Parathyroid adenoma (tissue), 2 donors: ENCODE measurements around the gene PRDX5.

ENCODE experiments used
- H2AFZ ChIP-seq: fragments of 300-600 bp; sonication (generic); one replicate; pipeline ENCODE4 v1.7.0; 2017; ENCODE audit warnings: antibody characterized with exemption, mild to moderate bottlenecking
- H3K27ac ChIP-seq: fragments of 300-600 bp; sonication (generic); one replicate; pipeline ENCODE4 v1.7.0; 2017
- H3K27me3 ChIP-seq: fragments of 300-600 bp; sonication (generic); one replicate; pipeline ENCODE4 v1.7.0; 2017; ENCODE audit warnings: low read length; ENCODE audit not compliant: control insufficient read depth, insufficient read depth
- H3K36me3 ChIP-seq: fragments of 300-600 bp; sonication (generic); one replicate; pipeline ENCODE4 v1.7.0; 2017; ENCODE audit warnings: low read length; ENCODE audit not compliant: control insufficient read depth, insufficient read depth
- H3K4me1 ChIP-seq: fragments of 300-600 bp; sonication (generic); one replicate; pipeline ENCODE4 v1.7.0; 2017; ENCODE audit warnings: control low read depth
- H3K4me2 ChIP-seq: fragments of 300-600 bp; sonication (generic); one replicate; pipeline ENCODE4 v1.7.0; 2017; ENCODE audit warnings: low read length
- H3K4me3 ChIP-seq: fragments of 300-600 bp; sonication (generic); one replicate; pipeline ENCODE4 v1.7.0; 2017; ENCODE audit warnings: low read depth, low read length
- H3K79me2 ChIP-seq: fragments of 300-600 bp; sonication (generic); one replicate; pipeline ENCODE4 v1.7.0; 2017; ENCODE audit warnings: control low read depth
- H3K9ac ChIP-seq: fragments of 300-600 bp; sonication (generic); one replicate; pipeline ENCODE4 v1.7.0; 2017; ENCODE audit warnings: mild to moderate bottlenecking
- H3K9me3 ChIP-seq: fragments of 300-600 bp; sonication (generic); one replicate; pipeline ENCODE4 v1.7.0; 2017; ENCODE audit warnings: low read length; ENCODE audit not compliant: control insufficient read depth
- CTCF ChIP-seq: fragments of 300-600 bp; sonication (generic); IDR thresholded peaks from one replicate; pipeline ENCODE4 v1.7.0; 2017; ENCODE audit warnings: antibody characterized with exemption, mild to moderate bottlenecking
- donor health status: primary hyperparathyroidism.

The PRDX5 gene

DNA sequence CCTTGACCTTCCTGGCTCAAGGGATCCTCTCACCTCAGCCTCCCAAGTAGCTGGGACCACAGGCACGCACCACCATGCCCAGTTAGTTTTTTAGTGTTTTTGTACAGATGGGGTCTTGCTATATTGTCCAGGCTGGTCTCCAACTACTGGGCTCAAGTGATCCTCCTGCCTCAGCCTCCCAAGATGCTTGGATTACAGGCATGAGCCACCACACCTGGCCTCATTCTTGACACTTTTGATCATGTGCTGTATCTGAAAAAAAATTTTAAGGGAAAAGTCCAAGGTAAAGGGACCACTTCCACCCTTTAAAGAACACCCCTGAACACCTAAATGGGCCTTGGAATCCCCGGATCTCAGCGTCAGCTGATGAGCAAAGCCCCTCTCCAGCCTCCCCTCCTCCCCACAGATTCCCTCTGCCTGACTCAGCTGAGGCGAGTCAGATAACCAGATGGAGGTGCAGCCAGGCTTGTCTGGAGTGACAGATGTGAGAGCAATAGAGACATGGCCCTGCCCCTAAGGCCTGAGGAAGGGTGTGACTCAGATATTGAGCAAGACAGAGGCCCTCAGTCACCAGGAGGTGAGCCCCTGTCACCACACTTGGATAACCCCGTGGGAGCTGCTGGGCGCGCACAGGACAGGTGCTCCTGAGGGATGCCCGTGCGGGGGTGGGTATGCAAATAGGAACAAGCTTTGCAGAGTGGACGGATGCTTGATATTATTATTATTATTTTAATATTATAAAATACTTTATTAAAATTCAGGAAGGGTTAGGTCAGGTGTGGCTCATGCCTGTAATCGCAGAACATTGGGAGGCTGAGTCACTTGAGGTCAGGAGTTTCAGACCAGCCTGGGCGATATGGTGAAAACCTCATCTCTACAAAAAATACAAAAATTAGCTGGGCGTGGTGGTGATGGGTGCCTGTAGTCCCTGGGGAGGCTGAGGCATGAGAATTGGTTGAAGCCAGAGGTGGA is 17.1 kb downstream of the PRDX5 start:
- no peaks in the 10 kb centered on the region for H3K36me3 ChIP-seq
- no peak overlapping the region for H3K4me3 ChIP-seq
- H2AFZ ChIP-seq: peak overlapping the region; percentile 33
- H3K27me3 ChIP-seq: no peaks in the 10 kb centered on the region
- H3K27ac ChIP-seq: peak overlapping the region; percentile 32
- no peaks in the 10 kb centered on the region for H3K4me1 ChIP-seq
- no peaks in the 10 kb centered on the region for H3K9me3 ChIP-seq
- no peak overlapping the region for H3K4me2 ChIP-seq
- no peaks in the 10 kb centered on the region for H3K79me2 ChIP-seq
- no peak for TF ChIP-seq CTCF
- no peak overlapping the region for H3K9ac ChIP-seq

DNA sequence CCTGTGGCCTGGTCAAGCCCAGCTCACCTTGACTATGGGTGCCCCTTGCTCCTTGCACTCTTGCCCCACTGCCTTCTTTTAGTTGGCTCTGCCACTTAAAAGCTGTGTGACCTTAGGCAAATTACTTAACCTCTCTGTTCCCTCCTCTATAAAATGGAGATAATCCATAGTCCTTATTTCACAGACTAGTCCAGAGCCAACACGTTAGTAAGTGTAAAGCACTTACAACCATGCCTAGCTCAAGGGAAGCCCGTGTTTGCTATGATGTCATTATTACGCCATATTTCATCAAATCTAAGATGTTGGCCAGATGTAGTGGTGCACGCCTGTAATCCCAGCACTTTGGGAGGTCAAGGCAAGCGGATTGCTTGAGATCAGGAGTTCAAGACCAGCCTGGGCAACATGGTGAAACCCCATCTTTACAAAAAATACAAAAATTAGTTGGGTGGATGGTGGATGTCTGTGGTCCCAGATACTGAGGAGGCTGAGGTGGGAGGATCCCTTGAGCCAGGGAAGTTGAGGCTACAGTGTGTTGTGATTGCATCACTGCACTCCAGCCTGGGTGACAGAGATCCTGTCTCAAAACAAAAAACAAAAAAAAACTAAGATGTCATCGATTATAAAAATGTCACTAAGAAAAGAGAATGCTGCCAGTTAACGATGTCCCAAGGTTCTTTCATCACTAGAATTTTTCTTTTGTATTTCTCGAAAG is 19.8 kb downstream of the PRDX5 start:
- no peaks in the 10 kb centered on the region for H3K4me1 ChIP-seq
- H2AFZ ChIP-seq: no peak overlapping the region
- H3K4me3 ChIP-seq: no peak overlapping the region
- no peaks in the 10 kb centered on the region for H3K36me3 ChIP-seq
- no peaks in the 10 kb centered on the region for H3K79me2 ChIP-seq
- H3K9me3 ChIP-seq: no peaks in the 10 kb centered on the region
- H3K27ac ChIP-seq: no peak overlapping the region
- H3K27me3 ChIP-seq: no peaks in the 10 kb centered on the region
- H3K4me2 ChIP-seq: no peak overlapping the region
- TF ChIP-seq CTCF: no peak
- no peak overlapping the region for H3K9ac ChIP-seq

DNA sequence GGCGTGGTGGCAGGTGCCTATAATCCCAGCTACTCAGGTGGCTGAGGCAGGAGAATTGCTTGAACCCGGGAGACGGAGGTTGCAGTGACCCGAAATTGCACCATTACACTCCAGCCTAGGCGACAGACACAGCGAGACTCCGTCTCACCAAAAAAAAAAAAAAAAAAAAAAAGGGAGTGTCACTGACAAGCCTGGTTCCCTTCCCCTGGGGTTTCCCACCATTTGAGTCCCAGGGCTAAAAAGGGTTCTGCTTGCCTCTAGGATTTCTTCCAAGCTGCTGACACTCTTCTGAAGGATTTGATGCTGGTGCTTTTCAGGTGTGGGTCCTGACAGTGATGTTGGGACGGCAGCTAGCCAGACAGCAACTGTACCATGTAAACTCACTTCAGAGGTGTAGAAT is 20.8 kb downstream of the PRDX5 start:
- Histone ChIP-seq H3K9ac (no peak overlapping the region), H3K27ac (no peak overlapping the region), H3K36me3 (no peaks in the 10 kb centered on the region), H2AFZ (no peak overlapping the region), H3K4me2 (no peak overlapping the region), H3K4me1 (no peaks in the 10 kb centered on the region), H3K79me2 (no peaks in the 10 kb centered on the region), H3K9me3 (no peaks in the 10 kb centered on the region), H3K4me3 (no peak overlapping the region), H3K27me3 (no peaks in the 10 kb centered on the region)
- TF ChIP-seq CTCF: no peak

DNA sequence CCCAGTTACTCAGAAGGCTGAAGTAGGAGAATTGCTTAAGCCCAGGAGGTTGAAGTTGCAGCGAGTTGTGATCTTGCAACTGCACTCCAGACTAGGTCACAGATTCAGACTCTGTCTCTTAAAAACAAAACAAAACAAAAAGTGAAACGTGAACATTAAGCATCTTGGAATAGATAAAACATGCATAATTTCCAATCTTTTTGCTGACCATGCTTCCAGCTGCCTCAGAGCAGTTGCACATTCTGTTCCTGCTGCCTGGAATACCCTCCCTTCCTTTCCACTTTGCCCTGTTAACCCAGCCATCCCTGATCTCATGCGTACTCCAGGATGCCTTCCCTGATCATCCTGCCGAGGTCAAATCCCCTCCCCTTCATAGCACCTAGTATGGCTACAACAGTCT is 21.4 kb downstream of the PRDX5 start:
- Histone ChIP-seq H3K4me3 (no peak overlapping the region), H3K27me3 (no peaks in the 10 kb centered on the region)
- no peak for TF ChIP-seq CTCF

More for the DNA sequence above, 21.4 kb downstream of the PRDX5 start:
- Histone ChIP-seq H3K9me3 (no peaks in the 10 kb centered on the region), H3K4me2 (no peak overlapping the region), H3K9ac (no peak overlapping the region), H3K36me3 (no peaks in the 10 kb centered on the region), H3K27ac (no peak overlapping the region), H3K79me2 (no peaks in the 10 kb centered on the region), H2AFZ (no peak overlapping the region), H3K4me1 (no peaks in the 10 kb centered on the region)
